D721Med (cell line): ENCODE measurements around the gene ARL17B.
"Not testable (repeated sequence)": the region's sequence is repeated elsewhere in the genome, so short reads cannot be mapped to it uniquely, and the experiment has no call there.

ENCODE experiments used
- DNase-seq: peaks from one replicate; pipeline ENCODE4 v3.0.0; 2011; ENCODE audit warnings: low spot score; ENCODE audit not compliant: insufficient read length
- FAIRE-seq: peaks from 2 replicates; lab custom pipeline; 2011; peaks lifted over from hg19 to GRCh38; lab: Jason Lieb, UNC

Gene ARL17B

GRCh38 chr17:46244949-46245768, 116.4 kb downstream of the ARL17B start:
- DNase-seq, FAIRE-seq: not testable (repeated sequence)

DNA sequence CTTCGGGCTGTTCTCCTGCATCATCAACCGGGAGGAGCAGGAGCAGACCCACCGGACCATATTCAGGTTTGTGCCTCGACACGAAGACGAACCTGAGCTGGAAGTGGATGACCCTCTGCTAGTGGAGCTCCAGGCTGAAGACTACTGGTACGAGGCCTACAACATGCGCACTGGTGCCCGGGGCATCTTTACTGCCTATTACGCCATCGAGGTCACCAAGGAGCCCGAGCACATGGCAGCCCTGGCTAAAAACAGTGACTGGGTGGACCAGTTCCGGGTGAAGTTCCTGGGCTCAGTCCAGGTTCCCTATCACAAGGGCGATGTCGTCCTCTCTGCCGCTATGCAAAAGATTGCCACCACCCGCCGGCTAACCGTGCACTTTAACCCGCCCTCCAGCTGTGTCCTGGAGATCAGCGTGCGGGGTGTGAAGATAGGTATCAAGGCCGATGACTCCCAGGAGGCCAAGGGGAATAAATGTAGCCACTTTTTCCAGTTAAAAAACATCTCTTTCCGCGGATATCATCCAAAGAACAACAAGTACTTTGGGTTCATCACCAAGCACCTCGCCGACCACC, 117.1 kb downstream of the ARL17B start:
- FAIRE-seq, DNase-seq: not testable (repeated sequence)

GRCh38 chr17:46243928-46244327, 117.6 kb downstream of the ARL17B start:
- FAIRE-seq, DNase-seq: not testable (repeated sequence)

DNA sequence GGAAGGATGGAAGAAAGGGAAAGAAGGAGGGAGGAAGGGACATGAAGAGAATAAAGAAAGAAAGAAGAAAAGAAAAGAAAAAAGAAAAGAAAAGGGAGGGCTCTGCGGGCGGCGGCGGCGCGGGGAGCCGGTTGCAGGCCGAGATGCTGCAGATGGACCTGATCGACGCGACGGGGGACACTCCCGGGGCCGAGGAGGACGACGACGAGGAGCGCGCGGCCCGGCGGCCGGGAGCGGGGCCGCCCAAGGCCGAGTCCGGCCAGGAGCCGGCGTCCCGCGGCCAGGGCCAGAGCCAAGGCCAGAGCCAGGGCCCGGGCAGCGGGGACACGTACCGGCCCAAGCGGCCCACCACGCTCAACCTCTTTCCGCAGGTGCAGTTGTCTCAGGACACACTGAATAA, 118.1 kb downstream of the ARL17B start:
- DNase-seq, FAIRE-seq: not testable (repeated sequence)

- not testable (repeated sequence) for FAIRE-seq, DNase-seq
Observed at GRCh38 chr17:46231359-46231758, 130.2 kb downstream of the ARL17B start.

- not testable (repeated sequence) for FAIRE-seq
- peak; percentile 62 for DNase-seq
Observed at GRCh38 chr17:46225274-46225794, 136.2 kb downstream of the ARL17B start.

GRCh38 chr17:46224864-46225263, 136.7 kb downstream of the ARL17B start:
- not testable (repeated sequence) for FAIRE-seq, DNase-seq
